CMK (cell line): Measurements from ENCODE around the gene FFAR3.
"Not testable (repeated sequence)": the region's sequence is repeated elsewhere in the genome, so short reads cannot be mapped to it uniquely, and the experiment has no call there.

ENCODE experiments used
- DNase-seq: peaks from one replicate; pipeline ENCODE4 v3.0.0-alpha.2; 2010; ENCODE audit warnings: low read depth

FFAR3 gene

DNA sequence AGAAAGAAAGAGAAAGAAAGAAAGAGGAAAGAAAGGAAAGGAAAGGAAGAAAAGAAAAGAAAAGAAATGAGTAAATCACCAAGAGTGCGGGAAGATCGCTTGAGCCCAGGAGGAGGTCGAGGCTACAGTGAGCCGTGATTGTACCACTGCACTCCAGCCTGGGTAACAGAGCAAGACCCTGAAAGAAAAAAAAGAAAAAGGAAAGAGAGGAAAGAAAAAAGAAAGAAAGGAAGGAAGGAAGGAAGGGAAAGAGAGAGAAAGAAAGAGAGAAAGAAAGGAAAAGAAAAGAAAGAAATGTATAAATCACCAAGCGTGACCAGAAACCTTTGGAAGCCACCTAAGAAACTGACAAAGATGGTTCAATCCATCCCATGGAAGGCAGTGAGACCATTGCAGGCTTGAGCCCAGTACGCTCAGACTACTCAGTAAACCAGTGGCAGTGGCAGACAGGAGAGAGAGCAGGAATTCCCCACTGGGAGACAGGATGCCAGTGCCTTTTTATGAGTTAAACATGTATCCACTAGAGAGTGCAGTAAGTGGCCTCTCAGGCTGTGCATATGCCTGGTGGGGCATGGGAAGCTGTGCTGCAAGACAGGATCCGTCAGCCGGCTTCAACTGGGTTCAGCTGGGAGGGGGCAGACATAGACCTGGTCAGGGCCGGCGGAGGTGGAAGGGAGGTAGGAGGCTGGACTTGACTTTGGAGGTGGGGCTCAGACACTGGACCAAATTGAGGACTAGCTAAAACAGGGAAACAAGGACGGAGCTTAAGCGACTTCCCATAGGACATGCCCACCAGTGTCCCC, 17.4 kb downstream of the FFAR3 start:
- no peak for DNase-seq

DNA sequence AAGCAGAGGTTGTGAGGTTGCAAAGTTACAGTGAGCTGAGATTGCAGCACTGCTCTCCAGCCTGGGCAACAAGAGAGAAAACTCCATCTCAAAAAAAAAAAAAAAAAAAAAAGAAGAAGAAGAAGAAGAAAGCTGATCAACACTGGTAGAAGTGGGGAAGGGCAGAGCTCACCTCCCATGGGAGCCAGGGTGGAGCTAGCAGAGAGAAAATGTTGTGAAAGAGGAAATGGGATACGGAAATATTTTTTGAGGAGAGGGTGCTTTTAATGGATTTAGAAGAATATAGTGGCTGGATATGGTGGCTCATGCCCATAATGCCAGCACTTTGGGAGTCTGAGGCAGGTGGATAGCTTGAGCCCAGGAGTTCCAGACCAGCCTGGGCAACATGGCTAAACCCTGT, 19.4 kb downstream of the FFAR3 start:
- no peak for DNase-seq

- no peak for DNase-seq
Measured at GRCh38 chr19:35378356-35378755, 20.1 kb downstream of the FFAR3 start.

- DNase-seq = not testable (repeated sequence)
Measured at GRCh38 chr19:35379545-35379944, 21.3 kb downstream of the FFAR3 start.

DNA sequence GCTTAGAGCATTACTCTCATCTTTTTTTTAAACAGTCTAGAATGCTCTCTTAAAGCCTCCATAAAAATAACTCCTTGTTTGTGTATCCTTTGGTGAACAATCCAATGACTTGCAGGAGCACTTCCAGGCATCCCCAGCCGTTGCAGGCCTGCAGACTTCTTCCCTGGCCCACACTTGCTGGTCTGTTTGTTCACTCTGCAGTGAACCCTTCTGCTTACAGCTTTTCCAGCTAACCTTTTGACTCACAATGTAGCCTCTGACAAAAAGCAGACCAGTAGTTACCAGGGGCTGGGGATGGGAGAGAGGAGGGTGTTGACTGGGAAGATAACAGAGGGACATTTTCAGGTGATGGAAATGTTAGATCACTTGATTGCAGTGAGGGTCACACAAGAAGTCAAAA, 21.7 kb downstream of the FFAR3 start:
- DNase-seq = no peak

GRCh38 chr19:35380450-35381124, 22.3 kb downstream of the FFAR3 start:
- peak; percentile 31 for DNase-seq

- DNase-seq = no peak
Measured at GRCh38 chr19:35381318-35381717, 23.1 kb downstream of the FFAR3 start.

DNA sequence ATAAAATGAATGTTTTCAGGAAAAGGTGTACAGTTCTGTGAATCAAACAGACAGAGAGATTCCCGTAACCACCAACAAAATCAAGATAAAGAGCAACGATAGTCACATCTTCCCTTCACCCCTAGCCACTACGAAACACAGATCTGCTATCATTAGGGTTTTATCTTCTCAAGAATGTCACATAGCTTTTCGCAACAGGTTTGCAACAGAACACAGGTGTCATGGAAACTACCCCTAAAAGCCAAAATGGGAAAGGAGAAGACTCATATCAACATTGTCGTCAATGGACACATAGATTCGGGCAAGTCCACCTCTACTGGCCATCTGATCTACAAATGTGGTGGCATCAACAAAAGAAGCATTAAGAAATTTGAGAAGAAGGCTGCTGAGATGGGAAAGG, 23.7 kb downstream of the FFAR3 start:
- no peak for DNase-seq

- DNase-seq = no peak
Measured at GRCh38 chr19:35383536-35383935, 25.3 kb downstream of the FFAR3 start.

DNA sequence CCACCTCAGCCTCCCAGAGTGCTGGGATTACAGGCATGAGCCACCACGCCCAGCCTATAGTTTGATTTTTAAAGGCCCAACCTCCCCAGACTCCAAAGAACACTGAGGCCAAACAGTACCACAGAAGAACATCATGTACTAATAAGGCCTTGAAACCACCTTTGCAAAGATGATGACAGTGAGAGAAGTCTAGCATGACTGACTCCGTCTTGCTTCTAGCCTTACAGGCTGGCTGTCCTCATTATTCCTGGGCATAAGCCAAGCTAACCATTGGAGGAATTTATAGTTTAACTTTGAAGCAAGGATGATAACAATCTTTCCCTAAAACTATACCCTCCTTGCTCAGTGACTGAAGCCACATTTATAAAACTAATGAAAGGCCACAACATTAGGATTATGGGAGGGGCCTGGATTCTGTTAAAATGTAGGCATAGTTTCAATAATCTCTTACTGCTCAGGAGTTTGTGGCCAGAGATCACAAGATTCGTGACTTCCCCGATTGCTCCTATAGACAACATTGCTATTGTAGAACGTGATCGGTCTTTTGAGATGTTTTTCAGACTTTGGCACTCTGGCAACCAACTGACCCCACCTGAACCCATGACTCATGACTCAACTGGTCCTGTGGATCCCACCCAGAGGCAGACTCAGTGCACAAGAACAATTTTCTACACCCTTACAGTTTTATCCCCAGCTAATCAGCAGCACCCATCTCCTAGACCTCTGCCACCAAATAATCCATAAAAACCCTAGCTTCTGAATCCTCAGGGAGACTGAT, 30.2 kb downstream of the FFAR3 start:
- DNase-seq = no peak

- no peak for DNase-seq
Measured at GRCh38 chr19:35389192-35389861, 31.1 kb downstream of the FFAR3 start.

DNA sequence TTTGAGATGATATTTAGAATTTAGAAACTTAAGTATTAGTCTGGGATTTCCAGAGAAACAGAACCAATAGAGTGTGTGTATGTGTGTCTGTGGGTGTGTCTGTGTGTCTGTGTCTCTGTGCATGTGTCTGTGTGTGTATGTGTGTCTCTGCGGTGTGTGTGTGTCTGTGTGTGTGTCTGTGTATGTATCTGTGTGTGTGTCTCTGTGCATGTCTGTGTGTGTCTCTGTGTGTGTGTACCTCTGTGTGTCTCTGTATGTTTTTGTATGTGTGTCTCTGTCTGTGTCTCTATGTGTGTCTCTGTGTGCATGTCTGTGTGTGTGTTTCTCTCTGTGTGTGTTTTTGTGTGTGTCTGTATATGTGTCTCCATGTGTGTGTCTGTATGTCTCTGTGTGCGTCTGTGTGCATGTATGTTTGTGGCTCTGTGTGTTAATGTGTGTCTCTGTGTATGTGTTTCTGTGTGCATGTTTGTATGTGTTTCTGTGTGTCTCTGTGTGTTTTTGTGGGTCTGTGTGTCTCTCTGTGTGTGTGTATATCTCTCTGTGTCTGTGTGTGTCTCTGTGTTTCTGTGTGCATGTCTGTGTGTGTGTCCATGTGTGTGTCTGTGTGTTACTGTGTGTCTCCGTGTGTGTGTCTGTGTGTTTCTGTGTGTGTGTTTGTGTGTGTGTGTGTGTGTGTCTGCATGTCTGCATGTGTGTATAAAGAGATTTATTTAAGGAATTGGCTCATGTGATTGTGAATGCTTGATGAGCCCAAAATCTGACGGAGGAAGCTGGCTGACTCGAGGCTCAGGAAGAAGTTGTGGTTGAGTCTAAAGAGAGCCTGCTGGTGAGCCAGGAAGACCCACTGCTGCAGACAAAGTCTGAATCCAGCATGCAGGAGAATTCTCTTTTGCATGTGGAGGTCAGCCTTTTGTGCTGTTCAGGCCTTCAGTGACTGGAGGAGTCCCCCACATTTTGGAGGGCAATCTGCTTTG, 34.8 kb downstream of the FFAR3 start:
- DNase-seq = no peak

GRCh38 chr19:35395382-35396199, 37.3 kb downstream of the FFAR3 start:
- DNase-seq = no peak

DNA sequence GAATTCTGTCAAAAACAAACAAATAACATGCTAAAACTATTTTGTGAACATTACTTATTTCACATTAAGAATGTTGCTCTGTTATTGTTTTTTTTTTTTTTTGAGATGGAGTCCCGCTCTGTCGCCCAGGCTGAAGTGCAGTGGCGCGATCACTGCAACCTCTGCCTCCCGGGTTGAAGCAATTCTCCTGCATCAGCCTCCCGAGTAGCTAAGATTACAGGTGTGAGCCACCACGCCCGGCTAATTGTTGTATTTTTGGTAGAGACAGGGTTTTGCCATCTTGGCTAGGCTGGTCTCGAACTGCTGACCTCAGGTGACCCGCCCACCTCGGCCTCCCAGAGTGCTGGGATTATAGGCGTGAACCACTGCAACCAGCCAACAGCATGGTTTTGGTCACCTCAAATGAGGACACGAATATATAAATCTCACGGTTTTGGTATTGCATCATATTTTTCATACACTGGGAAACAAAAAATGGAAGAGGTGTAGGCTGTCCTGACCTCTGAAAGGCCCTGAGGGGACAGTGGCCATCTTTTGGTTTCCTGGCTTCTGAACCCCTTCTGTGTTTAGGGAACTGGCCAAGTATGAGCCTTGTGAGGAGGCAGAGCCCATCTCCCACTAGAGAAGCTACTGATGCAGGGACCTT, 38.1 kb downstream of the FFAR3 start:
- no peak for DNase-seq

DNA sequence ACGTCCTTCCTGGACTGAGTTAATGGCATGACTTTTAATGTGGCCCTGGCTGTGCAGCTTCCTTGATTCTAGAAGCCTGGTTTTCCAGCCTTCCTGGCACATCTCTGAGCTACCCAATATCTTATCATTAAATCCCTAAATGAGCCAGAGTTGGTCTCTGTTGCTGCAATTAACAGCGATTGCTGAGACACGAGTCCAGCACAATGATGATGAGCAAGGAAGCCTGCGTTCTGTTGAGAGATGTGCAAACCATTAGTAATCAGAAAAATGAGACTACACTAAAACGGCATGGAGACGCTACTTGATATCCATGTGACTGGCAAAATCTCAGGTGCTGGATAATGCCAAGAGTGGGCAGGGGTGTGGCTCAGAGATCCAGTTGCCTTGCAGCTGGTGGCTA, 38.8 kb downstream of the FFAR3 start:
- no peak for DNase-seq

GRCh38 chr19:35398570-35398969, 40.3 kb downstream of the FFAR3 start:
- no peak for DNase-seq

GRCh38 chr19:35399231-35399630, 41.0 kb downstream of the FFAR3 start:
- DNase-seq = no peak

DNA sequence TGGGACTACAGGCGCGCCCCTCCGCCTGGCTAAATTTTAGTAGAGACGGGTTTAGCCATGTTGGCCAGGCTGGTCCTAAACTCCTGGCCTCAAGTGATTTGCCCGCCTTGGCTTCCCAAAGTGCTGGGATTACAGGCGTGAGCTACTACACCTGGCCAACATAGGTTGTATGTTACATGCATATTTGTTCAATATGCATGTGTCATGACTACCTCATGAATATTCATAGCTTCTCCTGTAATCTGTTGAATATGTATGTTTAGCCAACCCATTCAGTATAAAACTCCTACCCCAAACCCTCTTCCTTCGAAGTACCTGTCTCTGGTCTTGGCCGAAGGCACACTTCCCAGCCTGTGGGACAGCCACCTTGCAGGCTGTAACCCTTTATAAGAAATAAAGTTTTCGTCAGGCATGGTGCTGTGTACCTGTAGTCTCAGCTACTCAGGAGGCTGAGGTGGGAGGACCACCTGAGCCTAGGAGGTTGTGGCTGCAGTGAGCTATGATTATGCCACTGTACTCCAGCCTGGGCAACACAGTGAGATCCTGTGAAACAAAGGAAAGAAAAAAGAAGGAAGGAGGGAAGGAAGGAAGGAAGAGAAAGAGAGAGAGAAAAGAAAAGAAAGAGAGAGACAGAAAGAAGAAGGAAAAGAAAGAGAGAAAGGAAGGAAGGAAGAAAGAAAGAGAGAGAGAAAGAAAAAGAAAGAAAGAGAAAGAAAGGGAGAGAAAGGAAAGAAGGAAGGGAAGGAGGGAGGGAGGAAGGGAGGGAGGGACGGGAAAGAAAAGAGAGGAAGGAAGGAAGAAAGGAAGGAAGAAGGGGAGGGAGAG, 41.9 kb downstream of the FFAR3 start:
- DNase-seq = no peak

GRCh38 chr19:35400773-35401100, 42.5 kb downstream of the FFAR3 start:
- DNase-seq = no peak
